GM18951 (cell line): ENCODE results near the gene MZB1.
A peak's percentile ranks its signal among the peaks of the same experiment; 100 is the strongest.

Experiments used
- POLR2A ChIP-seq: IDR thresholded peaks from 4 replicates; pipeline ENCODE4 v1.6.1; 2011; ENCODE audit warnings: mild to moderate bottlenecking; ENCODE audit not compliant: insufficient read length, insufficient read depth; ENCODE audit errors: extremely low read depth
- in situ Hi-C: fragments of 300-500 bp; cut with MboI; formaldehyde crosslinking; loops from one replicate; pipeline ENCODE4 v1.12.0; 2022; ENCODE audit warnings: low sequenced_read_pairs, mixed read lengths, inconsistent platforms; ENCODE audit not compliant: unreplicated experiment

Gene MZB1, protein sequence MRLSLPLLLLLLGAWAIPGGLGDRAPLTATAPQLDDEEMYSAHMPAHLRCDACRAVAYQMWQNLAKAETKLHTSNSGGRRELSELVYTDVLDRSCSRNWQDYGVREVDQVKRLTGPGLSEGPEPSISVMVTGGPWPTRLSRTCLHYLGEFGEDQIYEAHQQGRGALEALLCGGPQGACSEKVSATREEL

GRCh38 chr5:139389701-139390638 is at the start of gene MZB1:
Gene MZB1, minus strand, starts transcription at chr5:139389913. Its CDS starts 57 bp downstream, at chr5:139389856.
- in situ Hi-C loops = no loop called here
- peak; percentile 97 for TF ChIP-seq POLR2A

GRCh38 chr5:139439013-139439903 is 49.5 kb upstream of the MZB1 start, which contains the start of gene DNAJC18:
Gene DNAJC18, minus strand, starts transcription at chr5:139439525. Its CDS starts 80 bp downstream, at chr5:139439445.
- in situ Hi-C loops = no loop called here
- TF ChIP-seq POLR2A = peak; percentile 37

DNA sequence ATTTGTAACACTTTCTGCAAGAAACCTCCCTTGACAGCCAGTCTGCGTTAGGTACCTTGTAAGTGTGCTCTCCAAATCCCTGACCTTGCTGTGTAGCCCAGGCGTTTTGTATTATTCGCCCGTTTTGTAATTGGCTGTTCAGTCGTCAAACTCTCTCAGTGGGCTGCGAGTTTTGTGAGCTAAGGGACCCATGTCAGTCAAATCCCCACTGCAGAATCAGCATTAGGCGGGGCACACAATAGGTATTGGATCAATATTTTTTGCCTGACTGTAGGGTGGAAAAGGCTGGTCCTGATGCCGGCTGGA is 48.9 kb upstream of the MZB1 start:
- in situ Hi-C loops = no loop called here
- TF ChIP-seq POLR2A = no peak

GRCh38 chr5:139435676-139436075 is 46.0 kb upstream of the MZB1 start:
- in situ Hi-C loops = no loop called here
- TF ChIP-seq POLR2A = no peak

GRCh38 chr5:139431706-139432105 is 42.0 kb upstream of the MZB1 start:
- in situ Hi-C loops = no loop called here
- no peak for TF ChIP-seq POLR2A

DNA sequence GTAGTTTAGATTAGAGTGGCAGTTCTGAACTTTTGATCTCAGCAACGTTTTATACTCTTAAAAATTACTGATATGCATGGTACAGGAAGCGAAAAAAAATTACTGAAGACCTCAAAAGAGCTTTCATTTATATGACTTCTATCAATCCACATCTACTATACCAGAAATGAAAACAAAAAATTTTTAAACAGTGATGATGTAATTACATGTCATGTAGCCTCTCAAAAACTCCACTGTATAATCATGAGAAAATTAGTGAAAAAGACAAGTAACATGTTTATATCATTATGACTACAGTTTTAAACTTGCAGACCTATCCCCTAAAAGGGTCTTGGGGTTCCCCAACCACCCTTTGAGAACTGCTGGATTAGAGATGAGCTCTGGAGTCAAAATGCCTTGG is 40.3 kb upstream of the MZB1 start:
- in situ Hi-C loops = no loop called here
- TF ChIP-seq POLR2A = no peak

DNA sequence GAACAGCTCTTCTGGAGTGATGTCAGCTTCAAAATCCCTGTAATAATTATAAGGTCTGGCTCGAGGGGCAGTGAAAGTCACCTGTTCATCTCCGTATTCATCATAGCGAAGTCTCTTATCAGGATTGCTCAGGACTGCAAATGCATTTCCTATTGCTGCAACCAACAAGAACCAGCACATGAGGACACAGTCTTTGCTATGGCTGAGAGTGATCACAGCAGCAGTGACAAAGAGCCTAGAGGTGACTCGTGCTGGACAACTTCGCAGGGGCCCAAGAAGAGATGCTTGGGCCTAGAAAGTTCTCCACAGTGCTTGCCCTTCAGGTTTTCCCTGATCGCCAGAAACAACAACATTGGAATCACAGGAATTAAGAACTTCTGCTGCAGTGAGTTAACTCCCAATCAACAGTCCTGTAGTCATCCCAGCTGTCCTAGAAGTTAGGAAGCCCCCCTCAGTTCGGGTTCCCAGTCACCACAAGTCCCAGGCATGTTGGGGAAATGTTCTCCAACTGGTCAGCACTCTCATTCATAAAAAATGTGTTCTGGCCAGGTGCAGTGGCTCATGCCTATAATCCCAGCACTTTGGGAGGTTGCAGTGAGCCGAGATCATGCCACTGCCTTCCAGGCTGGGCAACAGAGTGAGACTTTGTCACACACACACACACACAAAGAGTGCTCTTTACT is 36.6 kb upstream of the MZB1 start:
- in situ Hi-C loops = loop anchor here (5.0 kb wide), 1 partner anchor 76 kb away; no protein-coding TSS in a partner anchor

DNA sequence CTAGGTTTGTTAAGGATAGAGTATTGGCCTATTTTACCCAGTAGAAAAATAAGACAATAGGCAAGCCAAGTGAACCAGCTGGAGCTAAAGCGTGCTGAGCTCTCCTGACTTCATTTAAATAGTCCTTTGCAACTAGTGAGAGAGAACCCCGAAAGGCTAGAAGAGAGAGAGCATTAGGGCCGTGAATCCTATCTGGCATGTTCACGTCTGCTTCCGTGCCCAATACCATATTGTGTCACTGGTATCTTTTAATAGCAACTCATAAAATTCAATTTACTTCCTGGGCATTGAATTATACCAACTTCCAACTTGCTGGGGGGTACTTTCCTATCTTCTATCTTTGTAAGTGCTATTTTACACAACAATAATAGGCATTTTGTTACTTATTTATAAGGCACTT is 35.8 kb upstream of the MZB1 start:
- in situ Hi-C loops = loop anchor here (5.0 kb wide), 1 partner anchor 77 kb away; no protein-coding TSS in a partner anchor
- no peak for TF ChIP-seq POLR2A

More for the DNA sequence above, 36.6 kb upstream of the MZB1 start:
- TF ChIP-seq POLR2A = no peak

DNA sequence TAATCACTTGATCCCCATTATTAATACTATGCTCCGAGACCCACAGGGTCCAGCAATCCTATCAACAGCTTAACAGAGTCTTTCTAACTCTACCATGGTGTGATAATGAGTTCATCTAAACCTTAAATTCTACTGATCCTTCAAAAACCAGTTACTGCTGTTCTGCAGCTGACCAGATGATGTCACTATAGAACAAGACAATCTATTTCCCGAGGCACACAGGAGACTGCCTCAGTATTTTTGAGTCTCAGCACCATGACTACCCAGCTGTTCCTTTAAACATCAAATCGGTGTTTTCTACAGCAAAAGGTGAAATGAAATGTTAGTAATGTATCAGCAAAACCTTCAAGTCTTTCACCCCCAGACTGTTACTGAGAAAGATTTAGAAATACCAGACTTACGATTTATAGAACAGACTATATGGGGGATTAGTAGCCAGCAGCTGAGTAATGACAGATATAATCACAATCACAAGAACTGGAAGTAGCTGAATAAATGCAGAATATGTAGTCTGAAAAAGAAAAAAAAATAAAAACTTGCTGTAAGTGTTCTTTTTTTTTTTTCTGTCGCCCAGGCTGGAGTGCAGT is 32.7 kb upstream of the MZB1 start:
- no peak for TF ChIP-seq POLR2A
- in situ Hi-C loops = no loop called here

DNA sequence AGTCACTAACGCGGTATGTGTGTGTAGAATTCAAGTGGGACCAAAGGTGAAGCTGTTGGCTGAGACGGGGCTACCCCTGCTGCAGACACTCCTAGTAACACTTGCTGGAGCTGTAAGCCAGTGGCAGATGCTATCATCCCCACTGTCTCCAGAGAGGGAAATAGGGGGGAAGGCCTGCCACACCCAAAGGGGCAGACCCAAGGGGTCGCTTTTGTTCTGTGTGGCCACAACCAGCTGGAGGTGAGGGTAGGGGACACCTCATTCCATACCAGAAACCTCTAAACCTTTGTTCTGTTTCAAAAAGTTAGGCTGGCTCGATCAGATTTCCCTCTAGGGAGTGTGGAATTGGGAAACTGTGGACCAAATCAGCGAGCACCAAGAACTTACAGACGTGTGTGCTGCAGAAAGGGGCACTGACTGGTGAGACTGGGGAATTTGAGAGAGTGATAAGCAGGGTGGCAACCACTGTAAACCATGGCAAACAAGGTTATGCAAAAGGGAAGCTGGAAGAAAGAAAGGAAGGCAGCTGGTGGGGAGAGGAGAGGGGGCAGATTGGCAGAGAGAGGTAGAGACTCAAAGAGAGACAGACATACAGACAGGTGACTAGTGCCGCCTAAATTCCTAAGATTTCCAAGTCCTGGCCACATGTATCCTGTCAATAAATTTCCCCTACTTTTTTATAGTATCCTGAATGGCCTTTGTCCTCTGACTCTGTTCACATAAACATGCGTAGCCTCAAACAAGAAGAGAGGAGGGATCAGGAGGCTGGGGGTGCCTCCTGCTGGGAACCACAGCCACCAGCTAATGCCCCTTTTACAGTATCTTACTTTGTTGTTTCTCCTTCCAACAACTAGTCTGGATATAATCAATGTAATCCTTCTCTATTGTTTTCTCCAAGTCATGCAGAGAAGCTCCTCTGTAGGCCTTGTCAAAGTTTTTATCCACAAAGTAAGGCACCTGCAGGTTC is 29.8 kb upstream of the MZB1 start:
- in situ Hi-C loops = no loop called here
- TF ChIP-seq POLR2A = no peak

DNA sequence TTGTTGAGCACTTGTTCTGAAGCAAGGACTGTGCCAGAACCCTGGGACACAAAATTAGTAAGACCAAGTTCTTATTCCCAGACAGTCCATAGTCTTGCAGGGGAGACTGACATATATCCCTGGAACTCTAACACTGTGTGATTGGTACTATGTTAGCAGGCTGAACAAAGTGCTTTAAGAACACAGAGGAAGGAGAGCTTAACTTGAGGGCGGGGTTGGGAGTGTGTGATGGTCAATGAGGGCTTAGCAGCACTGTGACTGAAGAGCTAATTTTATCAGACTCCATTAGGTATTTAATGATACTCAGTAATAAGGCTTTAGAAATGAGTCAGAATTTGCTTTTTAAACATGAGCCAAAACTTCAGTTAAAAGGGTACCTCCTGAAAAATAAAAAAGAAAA is 29.1 kb upstream of the MZB1 start:
- no peak for TF ChIP-seq POLR2A
- in situ Hi-C loops = no loop called here
